H1 (cell line): Measurements from ENCODE around the gene TMEM244. TPM values are rescaled to one million over a fixed set of nuclear protein-coding genes. Genes with fewer than 3 reads are reported as not detected.

Experiments used
- CTCF ChIA-PET: fragments of 300-600 bp; sonication (Branson Sonifier 250); formaldehyde crosslinking; loops from one replicate; lab custom pipeline; 2021; ENCODE audit not compliant: partially characterized antibody; lab: Charles Lee
- POLR2A ChIA-PET: fragments of 300-600 bp; sonication (Branson Sonifier 250); formaldehyde crosslinking; loops from one replicate; lab custom pipeline; 2021; ENCODE audit warnings: inconsistent platforms; ENCODE audit not compliant: partially characterized antibody; lab: Charles Lee
- DNase-seq, 2 experiments: peaks; one replicate each; pipeline versions ENCODE4 v3.0.0 to v3.0.0-alpha.2; 2010 to 2022; ENCODE audit warnings: low spot score in 2 of 2, low read depth in 1 of 2, mixed read lengths in 1 of 2
- FAIRE-seq: peaks from 2 replicates; lab custom pipeline; 2011; peaks lifted over from hg19 to GRCh38; lab: Jason Lieb, UNC
- H2AFZ ChIP-seq: 2 replicates; pipeline ENCODE4 v1.8.1; 2012; ENCODE audit warnings: low read length, inconsistent platforms
- H2AK5ac ChIP-seq: 2 replicates; pipeline ENCODE4 v1.6.1; 2013; ENCODE audit warnings: low read depth, low read length
- H2BK120ac ChIP-seq: replicated peaks from 2 replicates; pipeline ENCODE3; 2013; ENCODE audit warnings: low read depth, low read length, inconsistent platforms
- H2BK12ac ChIP-seq: 2 replicates; pipeline ENCODE4 v1.6.1; 2013; ENCODE audit warnings: low read depth, low read length
- H2BK15ac ChIP-seq: 2 replicates; pipeline ENCODE4 v1.6.1; 2013; ENCODE audit warnings: low read length
- H2BK20ac ChIP-seq: 2 replicates; pipeline ENCODE4 v1.6.1; 2013; ENCODE audit warnings: low read length
- H2BK5ac ChIP-seq: 2 replicates; pipeline ENCODE4 v1.6.1; 2013; ENCODE audit warnings: low read depth, low read length
- H3K14ac ChIP-seq: 2 replicates; pipeline ENCODE4 v1.6.1; 2013; ENCODE audit warnings: inconsistent platforms; ENCODE audit not compliant: insufficient read length
- H3K18ac ChIP-seq: 2 replicates; pipeline ENCODE4 v1.6.1; 2013; ENCODE audit warnings: low read length; ENCODE audit errors: extremely low read depth
- H3K23ac ChIP-seq: 2 replicates; pipeline ENCODE4 v1.6.1; 2013; ENCODE audit warnings: inconsistent platforms; ENCODE audit not compliant: insufficient read length
- H3K23me2 ChIP-seq: 2 replicates; pipeline ENCODE4 v1.6.1; 2013; ENCODE audit warnings: low read depth, low read length
- H3K27ac ChIP-seq: 2 replicates; pipeline ENCODE4 v1.6.1; 2011; ENCODE audit warnings: low read depth, low read length, inconsistent platforms
- H3K27me3 ChIP-seq, 4 experiments: replicated peaks in 1 of 4; 1 replicate in 1 of 4; 2 replicates in 3 of 4; pipeline versions ENCODE4 v1.6.1 to v1.8.1; 2011 to 2013; ENCODE audit warnings: low read length in 3 of 4, mild to moderate bottlenecking in 3 of 4, inconsistent platforms in 2 of 4, mixed read lengths in 2 of 4, moderate library complexity in 1 of 4; ENCODE audit not compliant: control insufficient read depth in 3 of 4, insufficient read depth in 3 of 4; ENCODE audit errors: extremely low read depth in 1 of 4
- H3K36me3 ChIP-seq, 4 experiments: 2 replicates each; pipeline versions ENCODE4 v1.6.1 to v1.8.1; 2011 to 2013; ENCODE audit warnings: mild to moderate bottlenecking in 4 of 4, low read length in 3 of 4, moderate library complexity in 2 of 4, control low read depth in 1 of 4, inconsistent platforms in 1 of 4; ENCODE audit not compliant: insufficient read depth in 4 of 4, control insufficient read depth in 2 of 4
- H3K4ac ChIP-seq: replicated peaks from 2 replicates; pipeline ENCODE3; 2013; ENCODE audit warnings: low read length, low read depth, mixed read lengths, inconsistent platforms; ENCODE audit not compliant: insufficient read length
- H3K4me1 ChIP-seq, 4 experiments: replicated peaks in 1 of 4; 1 replicate in 1 of 4; 2 replicates in 3 of 4; pipeline versions ENCODE4 v1.6.1 to v1.8.1; 2011 to 2013; ENCODE audit warnings: low read length in 3 of 4, inconsistent platforms in 2 of 4, mixed read lengths in 1 of 4; ENCODE audit not compliant: insufficient read depth in 4 of 4, control insufficient read depth in 3 of 4
- H3K4me2 ChIP-seq, 2 experiments: 2 replicates each; pipeline versions ENCODE4 v1.6.1 to v1.8.1; 2011 to 2013; ENCODE audit warnings: low read depth in 2 of 2, low read length in 2 of 2, control low read depth in 1 of 2, inconsistent platforms in 1 of 2, mild to moderate bottlenecking in 1 of 2; ENCODE audit not compliant: insufficient read depth in 1 of 2
- H3K4me3 ChIP-seq, 4 experiments: fragments of 200-600, 300-600 bp in 1 of 4; sonication (generic), shearing (Covaris generic), sonication (Bioruptor Twin) in 1 of 4; 2 replicates each; pipeline versions ENCODE4 v1.5.1 to v1.8.1; 2011 to 2016; ENCODE audit warnings: low read length in 4 of 4, low read depth in 3 of 4, control low read depth in 2 of 4, inconsistent platforms in 2 of 4, mild to moderate bottlenecking in 2 of 4, mixed read lengths in 1 of 4, moderate library complexity in 1 of 4; ENCODE audit not compliant: insufficient read depth in 2 of 4; ENCODE audit errors: extremely low read depth in 1 of 4
- H3K56ac ChIP-seq: replicated peaks from 2 replicates; pipeline ENCODE3; 2013; ENCODE audit warnings: low read depth, mild to moderate bottlenecking, mixed read lengths, low read length, inconsistent platforms; ENCODE audit not compliant: insufficient read length
- H3K79me1 ChIP-seq: 2 replicates; pipeline ENCODE4 v1.6.1; 2013; ENCODE audit warnings: low read depth, low read length, control low read depth
- H3K79me2 ChIP-seq, 2 experiments: 2 replicates each; pipeline versions ENCODE4 v1.6.1 to v1.8.1; 2012 to 2013; ENCODE audit warnings: low read length in 2 of 2, mild to moderate bottlenecking in 2 of 2, inconsistent platforms in 1 of 2; ENCODE audit not compliant: insufficient read depth in 2 of 2, control insufficient read depth in 1 of 2
- H3K9ac ChIP-seq, 4 experiments: replicated peaks in 1 of 4; 1 replicate in 1 of 4; 2 replicates in 3 of 4; pipeline versions ENCODE4 v1.6.1 to v1.8.1; 2011 to 2013; ENCODE audit warnings: low read depth in 3 of 4, low read length in 3 of 4, control low read depth in 2 of 4, mild to moderate bottlenecking in 2 of 4, moderate library complexity in 2 of 4, inconsistent platforms in 1 of 4; ENCODE audit errors: extremely low read depth in 1 of 4
- H3K9me3 ChIP-seq, 2 experiments: 2 replicates each; pipeline versions ENCODE4 v1.6.1 to v1.8.1; 2012 to 2013; ENCODE audit warnings: mild to moderate bottlenecking in 2 of 2, moderate library complexity in 2 of 2, control low read depth in 1 of 2, inconsistent platforms in 1 of 2, low read depth in 1 of 2, low read length in 1 of 2, mixed read lengths in 1 of 2; ENCODE audit not compliant: insufficient read depth in 2 of 2
- H4K20me1 ChIP-seq, 2 experiments: replicated peaks in 1 of 2; 2 replicates each; pipeline versions ENCODE3 to v1.8.1; 2011 to 2013; ENCODE audit warnings: inconsistent platforms in 2 of 2, low read length in 2 of 2, mild to moderate bottlenecking in 1 of 2; ENCODE audit not compliant: insufficient read depth in 2 of 2, control insufficient read depth in 1 of 2
- H4K5ac ChIP-seq: 2 replicates; pipeline ENCODE4 v1.6.1; 2013; ENCODE audit warnings: low read length, low read depth, mixed read lengths, inconsistent platforms; ENCODE audit not compliant: insufficient read length
- H4K8ac ChIP-seq: 2 replicates; pipeline ENCODE4 v1.8.0; 2013; ENCODE audit warnings: mild to moderate bottlenecking, moderate library complexity, low read length, inconsistent platforms; ENCODE audit not compliant: insufficient read depth; ENCODE audit errors: extremely low read depth
- H4K91ac ChIP-seq: replicated peaks from 2 replicates; pipeline ENCODE3; 2013; ENCODE audit warnings: low read length, mixed read lengths, inconsistent platforms; ENCODE audit not compliant: insufficient read length
- ASH2L ChIP-seq: fragments of 200-600, 300-600 bp; sonication (generic); IDR thresholded peaks from one replicate; pipeline ENCODE4 v1.7.1; 2017; ENCODE audit warnings: low read length
- BCL11A ChIP-seq, 2 experiments: IDR thresholded peaks; one replicate each; pipeline ENCODE4 v1.6.1; 2011; ENCODE audit warnings: low read depth in 2 of 2, low read length in 2 of 2, mild to moderate bottlenecking in 2 of 2
- CHD1 ChIP-seq: IDR thresholded peaks from 2 replicates; pipeline ENCODE4 v1.6.1; 2012; ENCODE audit warnings: low read depth, low read length, improper control_type of control experiment
- CREB1 ChIP-seq: IDR thresholded peaks from 2 replicates; pipeline ENCODE4 v1.6.1; 2012; ENCODE audit warnings: inconsistent platforms
- FOSL1 ChIP-seq: IDR thresholded peaks from 2 replicates; pipeline ENCODE4 v1.6.1; 2011; ENCODE audit warnings: mild to moderate bottlenecking, low read depth, low read length, moderate library complexity; ENCODE audit not compliant: insufficient read depth
- GABPA ChIP-seq: IDR thresholded peaks from 2 replicates; pipeline ENCODE4 v1.6.1; 2011; ENCODE audit warnings: mild to moderate bottlenecking, low read length, moderate library complexity, borderline replicate concordance; ENCODE audit not compliant: insufficient read depth
- JUN ChIP-seq: IDR thresholded peaks from 2 replicates; pipeline ENCODE4 v1.6.1; 2011; ENCODE audit warnings: low read depth, mild to moderate bottlenecking, improper control_type of control experiment, low read length
- KDM5A ChIP-seq: fragments of 200-600 bp; IDR thresholded peaks from 2 replicates; pipeline ENCODE4 v1.7.1; 2012; ENCODE audit warnings: mild to moderate bottlenecking, low read length, inconsistent platforms, mixed read lengths
- PHF8 ChIP-seq: fragments of 200-600 bp; sonication (generic); conservative IDR thresholded peaks from 2 replicates; pipeline ENCODE4 v1.7.1; 2012; ENCODE audit warnings: low read depth, mild to moderate bottlenecking, inconsistent platforms, low read length, moderate library complexity
- POLR2A ChIP-seq, 2 experiments: IDR thresholded peaks; 1 replicate in 1 of 2; 2 replicates in 1 of 2; pipeline ENCODE4 v1.6.1; 2011; ENCODE audit warnings: low read depth in 2 of 2, low read length in 2 of 2, mild to moderate bottlenecking in 2 of 2; ENCODE audit errors: control extremely low read depth in 1 of 2
- SIRT6 ChIP-seq: IDR thresholded peaks from one replicate; pipeline ENCODE4 v1.7.1; 2012; ENCODE audit warnings: low read length, inconsistent platforms
- TAF1 ChIP-seq: IDR thresholded peaks from 2 replicates; pipeline ENCODE4 v1.6.1; 2011; ENCODE audit warnings: mild to moderate bottlenecking, low read depth, low read length
- TCF12 ChIP-seq: IDR thresholded peaks from 2 replicates; pipeline ENCODE4 v1.6.1; 2011; ENCODE audit warnings: low read depth, mild to moderate bottlenecking, low read length
- USF2 ChIP-seq: IDR thresholded peaks from 2 replicates; pipeline ENCODE4 v1.6.1; 2011; ENCODE audit warnings: low read length, improper control_type of control experiment
- polyA plus RNA-seq, 7 experiments: library from polyadenylated mRNA; depleted of rRNA in 3 of 7; stranded (reverse) in 5 of 7; unstranded in 2 of 7; fragments of >200 nt in 5 of 7; fragments of 200-250 nt in 2 of 7; gene quantifications; 1 replicate in 5 of 7; 2 replicates in 1 of 7; 4 replicates in 1 of 7; pipeline versions ENCODE4 v1.2.1 to v1.2.3, GENCODE V29; 2011 to 2013; ENCODE audit warnings: missing spikeins in 2 of 7, mixed read lengths in 2 of 7
- total RNA-seq: library from RNA; stranded (reverse); fragmentation: NEBNext Ultra II Directional; extraction: Animal tissue kit (Norgen Biotek cat#: 25700); gene quantifications from 2 replicates; pipeline ENCODE4 v1.2.1, GENCODE V29; 2021

Gene TMEM244
- total and polyA plus RNA-seq, 2 of the 8 experiments (the other 6 are each of a cell fraction or from before 2014, with no cell fraction given) = not detected

GRCh38 chr6:129903082-129903481, 42.0 kb upstream of the TMEM244 start:
- Histone ChIP-seq H3K14ac (no peak overlapping the region), H3K27ac (no peak overlapping the region), H2BK120ac (no peak overlapping the region), H4K20me1 (no peaks in the 10 kb centered on the region), H3K4me3 (no peak overlapping the region), H2BK15ac (no peak overlapping the region), H3K36me3 (no peaks in the 10 kb centered on the region), H2BK20ac (no peak overlapping the region), H3K9ac (no peak overlapping the region), H3K18ac (no peak overlapping the region), H2BK12ac (no peak overlapping the region), H3K79me2 (no peaks in the 10 kb centered on the region), H3K23ac (no peak overlapping the region), H3K9me3 (no peaks in the 10 kb centered on the region), H3K27me3 (no peaks in the 10 kb centered on the region), H3K4me2 (no peak overlapping the region), H3K4me1 (no peaks in the 10 kb centered on the region), H4K8ac (no peak overlapping the region), H2BK5ac (no peak overlapping the region), H4K5ac (no peak overlapping the region), H3K4ac (no peak overlapping the region), H2AFZ (no peak overlapping the region), H2AK5ac (no peak overlapping the region), H3K79me1 (no peaks in the 10 kb centered on the region), H3K23me2 (no peaks in the 10 kb centered on the region), H4K91ac (no peak overlapping the region), H3K56ac (no peak overlapping the region)
- ChIA-PET POLR2A (no interaction called here), CTCF (interaction anchor here (1.7 to 2.3 kb wide), 2 partner anchors 10 to 128 kb away, joined by 6 read pairs; no protein-coding TSS in a partner anchor)
- no peak for FAIRE-seq
- no peak for DNase-seq
- TF ChIP-seq POLR2A (IDR thresholded peaks at IDR 0.05; ENCODE audit: control extremely low read depth in 1 of 2, low read depth in 2 of 2, low read length in 2 of 2) (no peak), GABPA (no peak), ASH2L (no peak), KDM5A (no peak), BCL11A (IDR thresholded peaks at IDR 0.05; ENCODE audit: low read depth in 2 of 2, low read length in 2 of 2) (no peak), TAF1 (no peak), USF2 (no peak), SIRT6 (no peak), CREB1 (no peak), PHF8 (no peak), JUN (no peak), FOSL1 (no peak), TCF12 (no peak), CHD1 (no peak)
